DOHH2 (cell line): ENCODE results near the gene BRMS1.
"Not testable (repeated sequence)": the region's sequence is repeated elsewhere in the genome, so short reads cannot be mapped to it uniquely, and the experiment has no call there.

Source experiments
- H3F3A ChIP-seq: fragments of 200-600 bp; sonication (generic), shearing (Covaris generic); 2 replicates; pipeline ENCODE4 v1.6.0; 2016; ENCODE audit warnings: antibody characterized with exemption, mild to moderate bottlenecking; ENCODE audit not compliant: control insufficient read depth, insufficient read depth
- H3K27ac ChIP-seq: fragments of 200-600 bp; sonication (generic); 2 replicates; pipeline ENCODE4 v1.5.1; 2014; ENCODE audit warnings: low read depth, mild to moderate bottlenecking, low read length, moderate library complexity
- H3K27me3 ChIP-seq: fragments of 200-600 bp; sonication (generic); 2 replicates; pipeline ENCODE4 v1.6.1; 2014; ENCODE audit warnings: mild to moderate bottlenecking, low read length, mixed read lengths; ENCODE audit not compliant: control insufficient read depth
- H3K36me3 ChIP-seq: fragments of 200-600 bp; sonication (generic); 2 replicates; pipeline ENCODE4 v1.6.1; 2014; ENCODE audit warnings: mild to moderate bottlenecking, low read length, moderate library complexity, mixed read lengths; ENCODE audit not compliant: control insufficient read depth
- H3K4me1 ChIP-seq: fragments of 200-600 bp; sonication (generic); 2 replicates; pipeline ENCODE4 v1.6.1; 2014; ENCODE audit warnings: mild to moderate bottlenecking, low read length, mixed read lengths; ENCODE audit not compliant: control insufficient read depth
- H3K4me2 ChIP-seq: fragments of 200-600 bp; sonication (generic); 2 replicates; pipeline ENCODE4 v1.6.0; 2014; ENCODE audit warnings: mild to moderate bottlenecking, low read length, moderate library complexity
- H3K4me3 ChIP-seq: fragments of 200-600 bp; sonication (generic); 2 replicates; pipeline ENCODE4 v1.5.1; 2014; ENCODE audit warnings: mild to moderate bottlenecking, low read length, mixed read lengths
- H3K79me2 ChIP-seq: fragments of 200-600 bp; sonication (generic); 2 replicates; pipeline ENCODE4 v1.6.1; 2014; ENCODE audit warnings: mild to moderate bottlenecking, low read length, mixed read lengths; ENCODE audit not compliant: control insufficient read depth
- H3K9me2 ChIP-seq: fragments of 200-600 bp; sonication (generic); replicated peaks from 2 replicates; pipeline ENCODE4 v1.6.1; 2014; ENCODE audit warnings: mild to moderate bottlenecking, low read length, mixed read lengths; ENCODE audit not compliant: control insufficient read depth
- H3K9me3 ChIP-seq: fragments of 200-600 bp; sonication (generic); 2 replicates; pipeline ENCODE4 v1.6.1; 2014; ENCODE audit warnings: antibody characterized with exemption, low read length, mixed read lengths; ENCODE audit not compliant: control insufficient read depth, insufficient read depth
- H4K20me1 ChIP-seq: fragments of 200-600 bp; sonication (generic); 2 replicates; pipeline ENCODE4 v1.6.0; 2014; ENCODE audit warnings: low read depth, mild to moderate bottlenecking, antibody characterized with exemption, low read length, moderate library complexity; ENCODE audit not compliant: control insufficient read depth, insufficient read depth
- CTCF ChIP-seq: fragments of 200-600 bp; sonication (generic); IDR thresholded peaks from one replicate; pipeline ENCODE4 v1.5.1; 2014; ENCODE audit warnings: antibody characterized with exemption, mild to moderate bottlenecking, low read depth, low read length; ENCODE audit not compliant: poor library complexity, severe bottlenecking
- EZH2phosphoT487 ChIP-seq: fragments of 200-600 bp; sonication (generic); IDR thresholded peaks from 2 replicates; pipeline ENCODE4 v1.6.1; 2017; ENCODE audit warnings: borderline replicate concordance, mild to moderate bottlenecking, antibody characterized with exemption, low read length, moderate library complexity, mixed read lengths

BRMS1 gene

GRCh38 chr11:66388780-66389386, 44.0 kb upstream of the BRMS1 start:
- Histone ChIP-seq H3K4me2 (no peak overlapping the region), H3K27ac (no peak overlapping the region), H4K20me1 (no peaks in the 10 kb centered on the region), H3K79me2 (no peaks in the 10 kb centered on the region), H3K36me3 (no peaks in the 10 kb centered on the region), H3K27me3 (no peaks in the 10 kb centered on the region), H3F3A (peaks cover 13% of the 10 kb centered on the region), H3K9me2 (no peaks in the 10 kb centered on the region), H3K9me3 (no peaks in the 10 kb centered on the region), H3K4me3 (no peak overlapping the region), H3K4me1 (peaks cover 59% of the 10 kb centered on the region)
- TF ChIP-seq EZH2phosphoT487 (no peak), CTCF (peak; percentile 95)

- Histone ChIP-seq H3K36me3 (no peaks in the 10 kb centered on the region), H3K4me2 (peak overlapping the region; percentile 68), H3K9me3 (no peaks in the 10 kb centered on the region), H3F3A (peaks cover 12% of the 10 kb centered on the region), H3K4me3 (peak overlapping the region; percentile 61), H3K27me3 (no peaks in the 10 kb centered on the region), H3K4me1 (peaks cover 40% of the 10 kb centered on the region), H3K27ac (no peak overlapping the region), H4K20me1 (no peaks in the 10 kb centered on the region), H3K9me2 (no peaks in the 10 kb centered on the region), H3K79me2 (no peaks in the 10 kb centered on the region)
- TF ChIP-seq EZH2phosphoT487 (no peak), CTCF (peak; percentile 94)
These were observed 41.5 kb upstream of the BRMS1 start for GRCh38 chr11:66386171-66387069.

GRCh38 chr11:66384316-66384715, 39.4 kb upstream of the BRMS1 start:
- H3K27me3 ChIP-seq, H4K20me1 ChIP-seq, H3K4me2 ChIP-seq, H3K9me3 ChIP-seq, H3K4me3 ChIP-seq, H3K9me2 ChIP-seq, H3K79me2 ChIP-seq, H3K27ac ChIP-seq, H3K36me3 ChIP-seq, H3F3A ChIP-seq: not testable (repeated sequence)
- H3K4me1 ChIP-seq, result peaks cover 21% of the 10 kb centered on the region

GRCh38 chr11:66380264-66380663, 35.4 kb upstream of the BRMS1 start:
- H3K36me3 ChIP-seq, H3K4me3 ChIP-seq, H3K4me2 ChIP-seq, H3K4me1 ChIP-seq, H3K27me3 ChIP-seq, H4K20me1 ChIP-seq, H3K79me2 ChIP-seq, H3K9me3 ChIP-seq, H3K27ac ChIP-seq, H3F3A ChIP-seq, H3K9me2 ChIP-seq: not testable (repeated sequence)

- H3K9me2 ChIP-seq, H3K27me3 ChIP-seq, H4K20me1 ChIP-seq, H3K4me3 ChIP-seq, H3K4me2 ChIP-seq, H3K9me3 ChIP-seq, H3K27ac ChIP-seq: not testable (repeated sequence)
- Histone ChIP-seq H3K79me2 (peaks cover 26% of the 10 kb centered on the region), H3F3A (peaks cover 17% of the 10 kb centered on the region), H3K4me1 (peaks cover 29% of the 10 kb centered on the region), H3K36me3 (peaks cover 27% of the 10 kb centered on the region)
These were observed 28.9 kb upstream of the BRMS1 start for GRCh38 chr11:66373690-66374287.
